GM21825 (cell line): ENCODE measurements around the gene ATP2C2.
"Not testable (repeated sequence)": the region's sequence is repeated elsewhere in the genome, so short reads cannot be mapped to it uniquely, and the experiment has no call there.

Source experiments
- ATAC-seq: cut with Tn5 transposase; IDR thresholded peaks from one replicate; pipeline ENCODE4 v1.9.1; 2021; ENCODE audit warnings: mild to moderate bottlenecking, moderate library complexity; ENCODE audit not compliant: unreplicated experiment

Gene ATP2C2

DNA sequence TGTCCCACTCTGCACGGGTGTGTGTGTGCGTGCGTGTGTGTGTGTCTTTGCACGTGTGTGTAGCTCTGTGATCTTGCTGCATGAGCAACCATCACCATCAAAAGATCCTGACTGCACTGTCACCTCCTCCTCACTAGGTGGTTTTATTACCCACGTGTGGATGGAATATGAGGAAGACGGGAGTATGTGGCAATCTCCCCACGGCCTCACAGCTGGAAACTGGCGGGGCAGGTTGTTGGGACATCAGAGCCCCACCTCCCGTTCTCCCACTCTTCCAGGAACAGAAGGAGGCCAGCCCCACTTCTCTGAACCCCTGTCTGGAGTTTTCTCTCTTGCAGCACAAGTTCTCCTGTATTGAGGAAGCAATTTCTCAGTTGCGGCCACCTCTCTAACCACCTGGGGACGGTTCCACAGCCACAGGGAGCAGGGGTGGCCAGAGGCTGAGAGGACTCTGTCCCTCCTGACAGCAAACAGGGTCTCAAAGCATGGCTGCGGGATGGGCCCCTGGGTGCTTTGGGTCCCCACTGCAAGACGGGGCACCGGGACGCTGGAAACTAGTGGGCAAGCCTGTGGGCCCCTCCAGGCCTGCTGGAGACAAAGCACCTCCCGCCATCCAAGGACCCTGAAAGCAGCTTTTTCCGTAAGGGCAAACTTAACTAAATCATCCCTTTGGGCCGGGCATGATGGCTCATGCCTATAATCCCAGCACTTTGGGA lies 27.9 kb upstream of the ATP2C2 start:
- ATAC-seq: no peak

DNA sequence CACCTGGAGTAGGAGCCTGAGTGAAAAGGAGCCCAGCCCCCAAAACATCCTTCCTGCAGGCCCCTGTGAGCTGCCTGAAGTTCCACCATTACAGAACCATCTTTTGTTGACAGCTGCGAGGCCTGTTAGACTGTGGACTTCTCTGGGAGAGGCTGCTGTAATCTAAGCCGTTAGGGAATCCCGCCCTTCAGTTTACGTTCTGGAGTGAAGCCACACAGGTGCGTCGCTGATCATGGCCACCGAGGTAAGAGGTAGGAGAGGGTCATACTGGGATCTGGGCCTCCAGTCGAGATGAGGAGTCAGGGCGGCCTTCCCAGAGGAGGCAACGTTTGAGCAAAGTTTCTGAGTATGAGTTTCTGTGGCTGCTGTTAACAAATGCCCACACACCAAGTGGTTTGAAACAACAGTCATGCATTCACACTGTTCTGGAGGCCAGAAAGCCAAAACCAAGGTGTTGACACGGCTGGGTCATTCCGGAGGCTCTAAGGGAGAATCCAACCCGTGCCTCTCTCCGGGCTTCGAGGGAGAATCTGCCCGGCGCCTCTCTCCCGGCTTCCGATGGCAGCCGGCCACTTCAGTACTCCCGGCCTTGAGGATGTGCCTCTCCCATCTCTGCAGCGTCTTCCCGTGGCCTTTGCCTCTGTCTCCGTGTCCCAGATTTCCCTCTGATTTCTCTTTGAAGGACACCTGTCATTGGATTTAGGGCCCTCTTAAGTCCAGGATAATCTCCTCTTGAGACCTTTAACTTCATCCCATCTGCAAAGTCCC lies 26.6 kb upstream of the ATP2C2 start:
- ATAC-seq: no peak

DNA sequence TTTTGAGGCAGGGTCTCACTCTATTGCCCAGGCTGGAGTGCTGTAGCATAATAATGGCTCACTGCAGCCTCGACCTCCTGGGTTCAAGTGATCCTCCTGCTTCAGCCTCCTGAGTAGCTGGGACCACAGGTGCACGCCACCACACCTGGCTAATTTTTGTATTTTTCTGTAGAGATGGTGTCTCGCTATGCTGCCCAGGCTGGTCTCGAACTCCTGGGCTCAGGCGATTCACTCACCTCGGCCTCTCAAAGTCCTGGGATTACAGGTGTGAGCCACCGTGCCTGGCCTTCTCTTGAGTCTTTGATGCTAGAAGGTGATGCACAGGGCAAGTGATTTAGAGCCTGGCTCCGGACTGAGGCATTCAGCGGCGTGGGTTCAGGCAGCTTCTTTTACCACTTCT lies 24.5 kb upstream of the ATP2C2 start:
- not testable (repeated sequence) for ATAC-seq

DNA sequence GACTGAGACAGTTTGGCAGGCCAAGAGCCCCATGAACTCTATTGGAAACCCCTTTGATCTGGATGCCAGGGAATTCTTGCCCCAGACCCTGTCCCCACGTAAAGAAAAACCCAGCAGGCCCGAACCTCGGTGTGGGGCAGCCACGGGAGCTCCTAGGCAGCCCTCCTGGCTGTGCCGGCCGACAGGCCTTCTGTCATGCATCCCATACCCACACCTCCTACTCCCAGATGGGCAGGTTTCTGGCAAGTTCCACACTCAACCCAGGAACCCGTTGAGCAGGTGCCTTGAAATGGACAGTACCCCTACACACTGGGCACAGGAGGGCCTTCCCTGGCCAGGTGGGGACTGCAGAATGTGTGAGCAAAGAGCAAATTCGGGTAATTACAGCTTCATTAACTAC lies 23.6 kb upstream of the ATP2C2 start:
- ATAC-seq: no peak

DNA sequence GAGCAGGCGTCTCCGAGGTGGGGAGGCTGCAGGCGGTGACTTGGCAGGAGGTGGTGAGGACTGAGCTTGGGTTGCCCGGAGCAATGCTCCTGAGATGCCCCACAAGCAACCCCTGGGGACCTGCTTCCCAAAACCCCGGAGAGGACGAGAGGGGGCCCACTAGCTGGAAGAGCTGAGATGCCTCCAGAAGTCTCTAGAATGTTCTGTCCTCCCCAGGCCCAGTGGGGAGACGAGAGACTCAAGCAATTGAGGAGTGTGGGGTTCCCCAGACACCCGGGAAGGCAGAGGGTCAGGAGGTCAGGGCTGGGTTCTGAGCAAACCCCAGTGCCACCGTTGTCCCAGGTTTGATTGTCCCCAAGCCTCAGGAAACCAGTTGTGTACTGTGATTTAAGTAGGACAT lies 21.2 kb upstream of the ATP2C2 start:
- ATAC-seq: no peak

DNA sequence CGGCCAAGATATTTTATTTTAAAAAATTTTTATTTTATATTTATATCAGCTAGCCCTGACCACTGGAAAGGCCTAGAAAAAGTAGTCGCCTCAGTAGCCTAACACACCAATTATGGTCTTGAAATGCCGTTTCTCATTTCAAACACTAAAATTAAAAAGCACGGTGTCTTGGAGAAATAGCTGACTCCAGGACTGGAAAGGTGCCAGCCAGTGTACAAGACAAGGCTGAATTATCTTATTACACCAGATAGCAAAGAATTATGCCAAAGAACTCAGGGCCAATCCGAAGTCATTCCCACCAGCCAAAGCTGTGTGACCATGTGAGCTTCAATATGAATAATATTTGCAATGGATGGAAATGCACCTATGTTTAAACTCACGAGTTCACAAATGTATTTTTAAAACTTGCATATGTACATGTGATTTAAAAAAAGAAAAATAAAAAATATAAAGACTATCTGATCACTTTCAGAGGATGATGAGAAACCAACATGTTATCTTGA lies 19.9 kb upstream of the ATP2C2 start:
- no peak for ATAC-seq

DNA sequence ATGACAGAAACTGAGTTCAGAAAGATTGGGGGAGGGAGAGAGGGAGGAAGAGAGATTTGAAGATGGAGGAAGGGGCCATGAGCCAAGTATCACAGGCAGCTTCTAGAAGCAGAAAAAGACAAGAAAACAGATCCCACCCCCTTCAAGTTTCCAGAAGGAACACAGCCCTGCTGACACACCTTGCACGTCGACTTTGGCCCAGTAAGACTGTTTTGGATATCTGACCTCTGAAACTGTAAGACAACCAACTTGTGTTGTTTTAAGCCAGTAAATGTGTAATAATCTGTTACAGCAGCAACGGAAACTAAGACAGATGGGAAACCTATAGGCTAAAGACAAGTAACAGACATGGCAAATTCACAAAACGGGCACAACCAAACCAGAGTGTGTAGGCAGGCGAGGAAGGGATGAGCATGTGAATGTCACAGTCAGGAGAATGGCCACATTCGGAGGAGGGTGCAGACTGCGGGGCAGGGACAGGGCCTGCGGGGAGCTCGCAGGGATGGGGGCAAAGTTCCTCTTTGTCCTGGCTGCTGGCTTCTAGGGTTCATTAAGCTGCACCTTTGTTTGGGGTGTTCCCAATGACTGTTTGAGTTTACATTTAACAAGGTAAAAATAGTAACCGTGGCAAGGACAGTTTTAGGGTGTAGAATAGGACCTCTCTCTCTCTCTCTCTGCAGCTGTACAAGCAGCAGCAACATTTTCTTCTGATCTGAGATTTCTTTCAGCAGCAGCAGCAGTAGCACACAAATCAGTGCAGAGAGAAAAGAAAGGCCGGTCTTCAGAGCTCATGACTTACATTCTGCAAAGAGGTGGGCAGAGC lies 18.3 kb upstream of the ATP2C2 start:
- no peak for ATAC-seq

DNA sequence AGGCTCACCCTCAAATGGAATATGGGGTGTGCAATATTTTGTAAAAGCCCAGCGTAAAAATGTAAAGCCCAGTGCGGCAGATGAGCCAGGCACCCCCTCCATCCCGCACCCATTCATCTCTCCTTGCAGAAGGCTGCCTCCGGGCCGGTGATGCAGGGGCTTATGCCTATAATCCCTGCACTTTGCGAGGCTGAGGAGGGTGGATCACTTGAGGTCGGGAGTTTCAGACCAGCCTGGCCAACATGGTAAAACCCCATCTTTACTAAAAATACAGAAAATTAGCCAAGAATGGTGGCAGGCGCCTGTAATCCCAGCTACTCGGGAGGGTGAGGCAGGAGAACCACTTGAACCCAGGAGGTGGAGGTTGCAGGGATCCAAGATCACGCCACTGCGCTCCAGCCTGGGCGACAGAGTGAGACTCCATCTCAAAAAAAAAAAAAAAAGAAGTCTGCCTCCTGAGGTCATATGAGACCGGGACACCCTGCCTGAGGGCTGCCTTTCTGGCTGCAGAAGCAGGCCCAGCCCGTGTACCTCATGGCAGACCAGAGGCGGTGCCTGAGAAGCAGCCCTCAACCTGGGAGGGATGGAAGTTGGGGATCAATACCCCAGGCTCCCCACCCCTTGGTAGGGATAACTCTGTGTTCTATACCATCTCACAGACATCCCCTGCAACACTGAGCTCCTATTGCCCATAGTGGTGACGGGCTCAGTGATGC lies 17.5 kb upstream of the ATP2C2 start:
- ATAC-seq: no peak

DNA sequence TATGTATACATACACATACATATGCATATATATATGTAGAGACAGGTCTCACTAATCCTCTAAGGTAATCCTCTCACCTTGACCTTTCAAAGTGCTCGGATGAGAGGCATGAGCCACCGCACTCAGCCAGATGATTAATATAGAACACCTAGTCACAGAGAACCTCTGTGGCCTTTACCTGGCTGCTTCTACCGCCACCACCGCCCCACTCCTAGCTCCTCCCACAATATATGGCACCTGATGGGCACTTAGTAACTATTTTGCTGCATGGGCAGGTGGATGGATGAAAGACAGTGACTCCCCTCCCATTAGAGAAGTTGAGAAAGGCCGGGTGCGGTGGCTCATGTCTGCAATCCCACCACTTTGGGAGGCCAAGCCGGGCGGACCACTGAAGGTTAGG lies 16.7 kb upstream of the ATP2C2 start:
- ATAC-seq: no peak

DNA sequence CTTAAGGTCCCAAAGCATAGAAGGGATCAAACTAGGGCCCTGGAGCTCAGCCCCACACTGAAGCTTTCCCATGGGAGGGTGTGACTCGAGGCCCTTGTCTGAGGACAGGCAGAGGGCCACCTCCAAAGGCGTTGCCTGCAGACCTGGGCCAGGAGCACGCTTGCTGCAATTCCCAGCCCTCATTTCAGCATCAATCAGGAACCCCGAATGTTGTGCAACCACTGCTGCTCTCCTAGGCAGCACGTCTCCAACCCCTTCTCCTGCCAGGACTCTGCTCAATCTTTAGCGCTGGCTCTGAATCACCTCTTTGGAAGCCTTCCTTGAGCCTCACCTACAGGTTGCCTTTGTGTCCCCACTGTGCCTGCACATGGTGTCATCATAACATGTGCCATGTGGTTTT lies 14.0 kb upstream of the ATP2C2 start:
- no peak for ATAC-seq

DNA sequence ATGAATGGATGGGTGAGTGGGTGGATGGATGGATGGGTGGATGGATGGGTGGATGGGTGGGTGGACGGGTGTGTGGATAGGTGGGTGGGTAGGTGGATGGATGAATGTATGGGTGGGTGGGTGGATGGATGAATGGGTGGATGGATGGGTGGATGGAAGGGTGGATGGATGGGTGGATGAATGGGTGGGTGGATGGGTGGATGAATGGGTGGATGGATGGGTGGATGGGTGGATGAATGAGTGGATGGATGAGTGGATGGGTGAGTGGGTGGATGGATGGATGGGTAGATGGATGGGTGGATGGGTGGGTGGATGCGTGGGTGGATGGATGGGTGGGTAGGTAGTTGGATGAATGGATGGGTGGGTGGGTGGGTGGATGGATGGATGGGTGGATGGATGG lies 13.2 kb upstream of the ATP2C2 start:
- no peak for ATAC-seq

DNA sequence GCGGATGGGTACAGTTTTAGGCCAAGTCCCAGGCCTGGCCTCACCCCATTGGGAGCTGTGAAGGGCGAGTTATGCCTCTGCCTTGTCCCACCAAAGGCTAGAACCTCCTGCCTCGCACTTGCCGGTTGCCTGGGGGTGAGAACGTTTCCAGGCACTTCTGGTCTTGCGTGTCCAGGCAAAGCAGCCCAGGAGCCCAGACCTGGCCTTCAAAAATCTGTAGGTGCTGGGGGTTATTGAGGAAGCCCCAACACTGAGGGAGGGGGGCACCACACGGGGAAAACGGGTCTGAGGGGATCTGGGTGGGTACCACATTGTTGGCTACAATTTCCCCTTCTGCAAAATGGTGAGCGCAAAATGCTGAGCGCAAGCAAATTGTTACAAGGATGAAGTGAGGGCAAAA lies 12.2 kb upstream of the ATP2C2 start:
- ATAC-seq: no peak

DNA sequence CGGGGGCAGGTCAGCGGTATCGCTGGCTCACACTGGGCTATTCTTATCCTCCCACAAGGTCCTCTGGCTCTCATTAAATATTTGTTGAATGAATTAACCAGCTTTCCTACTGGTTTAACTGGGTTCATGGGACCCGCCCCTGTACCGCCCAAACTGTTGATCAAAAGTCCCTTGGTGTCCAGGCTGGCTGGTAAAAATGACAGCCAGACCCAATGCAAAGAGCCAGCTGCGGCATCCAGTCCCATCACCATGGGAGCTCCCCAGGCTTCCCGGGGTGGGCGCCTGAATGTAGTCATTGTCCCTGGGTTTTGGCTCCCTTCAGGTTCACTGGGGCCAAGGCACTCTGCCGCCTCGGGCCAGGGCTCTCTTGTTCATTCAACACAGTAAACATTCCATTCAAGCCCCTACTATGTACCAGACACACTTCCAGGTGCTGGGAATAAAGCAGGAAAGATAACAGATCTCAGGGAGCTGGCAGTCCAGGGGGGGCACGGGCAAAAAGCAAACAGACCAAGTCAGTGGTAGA lies 11.7 kb upstream of the ATP2C2 start:
- ATAC-seq: no peak

DNA sequence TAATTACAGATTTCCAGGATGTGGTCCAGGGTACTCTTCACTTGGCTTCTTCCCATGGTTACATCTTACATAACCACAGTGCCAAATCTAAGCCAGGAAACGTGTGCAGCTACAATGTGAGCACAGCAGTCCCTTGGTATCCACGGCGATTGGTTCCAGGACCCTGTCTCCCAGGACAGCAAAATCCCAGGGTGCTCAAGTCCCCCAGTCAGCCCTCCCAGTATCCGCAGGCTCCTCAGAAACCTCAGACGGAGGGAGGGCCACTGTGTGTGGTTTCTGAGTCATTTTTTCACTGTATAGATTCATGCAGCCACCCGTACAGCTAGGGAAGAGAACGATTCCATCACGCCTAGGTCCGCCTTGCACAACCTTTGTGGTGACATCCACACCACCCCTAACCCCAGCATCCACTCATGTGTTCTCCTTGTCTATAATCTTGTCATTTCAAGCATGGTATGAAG lies 11.1 kb upstream of the ATP2C2 start:
- ATAC-seq: no peak

DNA sequence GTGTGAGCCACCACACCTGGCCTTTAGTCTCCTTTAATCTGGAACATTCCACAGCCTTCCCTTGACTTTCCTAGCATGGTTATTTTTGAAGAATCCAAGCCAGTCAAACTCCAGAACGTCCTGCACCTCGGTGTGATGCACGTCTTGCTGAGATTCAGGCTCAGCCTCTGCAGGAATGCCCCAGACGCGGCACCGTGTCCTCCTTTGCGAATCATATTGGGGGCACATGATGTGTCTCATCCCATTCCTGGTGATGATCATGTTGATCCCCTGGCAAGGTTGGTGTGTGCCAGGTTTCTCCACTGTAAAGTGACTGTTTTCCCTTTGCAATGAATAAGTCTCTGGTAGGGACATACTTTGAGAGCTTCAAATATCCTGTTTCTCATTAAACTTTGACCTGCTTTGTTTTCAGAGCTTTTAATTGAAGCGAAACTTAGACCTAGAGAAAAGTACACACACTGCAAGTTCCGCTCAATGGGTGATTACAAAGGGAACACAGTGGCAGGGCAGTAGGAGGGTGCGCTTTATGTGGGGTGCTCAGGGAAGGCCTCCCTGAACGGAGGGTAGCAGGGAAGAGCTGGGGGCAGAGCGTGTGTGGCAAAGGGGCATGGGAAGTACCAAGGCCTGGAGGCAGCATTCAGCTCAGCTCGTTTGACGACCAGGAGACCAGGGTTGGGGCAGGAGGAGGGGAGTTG lies 9.6 kb upstream of the ATP2C2 start:
- no peak for ATAC-seq

DNA sequence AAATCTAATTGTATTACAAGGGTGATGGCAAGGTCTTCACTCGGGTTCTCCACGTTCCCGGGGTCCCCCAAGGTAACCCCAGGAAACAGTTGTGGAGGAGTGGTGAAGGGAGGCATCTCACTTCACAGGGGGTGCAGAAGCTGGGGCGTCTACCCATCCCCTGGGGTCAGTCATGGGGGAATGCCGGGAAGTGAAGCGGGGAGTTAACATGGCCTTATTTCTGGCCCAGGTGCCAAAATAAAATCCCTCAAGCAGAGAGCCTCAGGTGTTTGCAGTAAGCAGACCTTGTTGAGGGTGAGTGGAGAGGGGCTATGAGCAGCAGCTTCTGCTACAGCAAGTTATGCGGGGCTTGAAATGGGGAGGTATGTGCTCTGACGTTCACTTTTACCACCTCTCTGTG lies 9.0 kb upstream of the ATP2C2 start:
- ATAC-seq: no peak

DNA sequence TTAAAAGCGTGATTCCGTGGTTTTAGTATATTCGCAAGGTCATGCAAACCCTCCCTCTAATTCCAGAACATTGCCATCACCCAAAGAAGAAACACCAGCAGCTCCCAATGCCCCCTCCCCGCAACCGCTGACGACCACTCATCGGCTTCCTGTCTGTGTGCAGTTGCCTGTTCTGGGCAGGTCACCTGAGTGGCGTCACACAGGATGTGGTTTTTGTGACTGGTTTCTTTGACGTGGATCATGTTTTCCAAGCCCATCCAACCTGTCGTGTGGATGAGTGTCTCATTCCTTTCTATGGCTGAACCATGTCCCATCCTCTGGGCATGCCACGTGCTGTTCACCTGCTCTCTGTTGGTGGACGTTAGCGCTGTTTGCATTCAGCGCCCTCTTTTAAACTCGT lies 8.2 kb upstream of the ATP2C2 start:
- no peak for ATAC-seq

DNA sequence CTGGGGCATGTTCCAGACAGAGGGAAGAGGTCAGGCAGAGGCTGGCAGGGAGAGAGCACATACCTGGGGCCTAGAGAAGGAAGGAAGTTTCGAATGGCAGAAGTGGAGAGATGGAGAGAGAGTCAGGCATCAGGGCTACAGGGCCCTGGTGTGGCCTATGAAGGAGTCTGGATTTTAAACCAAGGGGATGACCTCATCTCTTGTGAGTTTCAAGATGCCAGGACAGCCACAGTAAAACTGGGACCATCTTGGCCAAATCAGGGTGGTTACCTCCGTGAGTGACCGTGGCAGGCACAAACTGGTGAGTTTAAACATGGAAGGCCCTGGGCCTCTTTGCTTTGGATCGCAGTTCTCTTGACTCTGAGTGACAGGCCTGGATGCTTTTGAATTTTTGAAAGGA lies 7.6 kb upstream of the ATP2C2 start:
- ATAC-seq: no peak

DNA sequence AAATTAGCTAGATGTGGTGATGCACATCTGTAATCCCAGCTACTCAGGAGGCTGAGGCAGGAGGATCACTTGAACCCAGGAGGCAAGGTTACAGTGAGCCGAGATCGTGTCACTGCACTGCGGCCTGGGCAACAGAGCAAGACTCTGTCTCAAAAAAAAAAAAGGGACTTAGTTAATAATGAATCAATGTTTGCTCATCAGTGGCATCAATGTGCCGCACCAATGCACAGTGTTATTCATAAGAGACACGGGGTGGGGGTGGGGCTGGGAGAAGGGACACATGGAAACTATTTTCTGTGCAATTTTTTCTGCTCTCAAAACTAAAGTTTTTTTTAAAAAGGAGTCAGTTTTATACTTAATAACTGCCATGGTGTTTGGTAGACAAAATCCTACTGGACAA lies 6.8 kb upstream of the ATP2C2 start:
- no peak for ATAC-seq

DNA sequence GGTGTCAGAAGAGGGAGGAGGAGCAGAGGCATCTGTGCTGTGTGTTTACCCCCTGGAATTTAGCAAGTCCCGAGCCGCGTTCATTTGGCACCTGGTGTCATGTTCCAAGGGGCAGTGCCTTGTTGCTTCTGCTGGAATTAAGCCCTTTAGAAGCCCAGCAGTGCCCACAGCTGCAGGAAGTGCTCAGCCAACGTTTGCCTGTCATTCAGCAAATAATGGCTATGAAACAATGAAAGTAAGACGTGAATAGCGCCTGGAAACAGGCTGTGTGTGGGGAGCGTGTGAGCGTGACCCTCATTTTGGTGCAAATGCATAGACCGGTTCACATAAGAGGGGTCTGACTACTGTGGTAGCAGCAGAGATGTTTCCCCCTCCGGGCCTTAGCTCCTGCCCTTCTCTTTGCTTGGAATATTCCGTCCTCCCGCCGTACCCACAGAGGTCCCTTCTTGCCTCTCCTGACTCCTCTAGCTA lies 5.8 kb upstream of the ATP2C2 start:
- ATAC-seq: no peak
